ENCODE results near the gene OR56A1. TPM values are rescaled to one million over a fixed set of nuclear protein-coding genes. Genes with fewer than 3 reads are reported as not detected.
"Not testable (repeated sequence)": the region's sequence is repeated elsewhere in the genome, so short reads cannot be mapped to it uniquely, and the experiment has no call there.

OR56A1 gene
- polyA plus RNA-seq = not detected

- no peak within 1 kb of the TSS for H3K27ac Mint-ChIP-seq
- no peaks in the 10 kb centered on the region for H3K4me1 Mint-ChIP-seq
- H3K9me3 Mint-ChIP-seq = no peaks in the 10 kb centered on the region
- no peaks in the 10 kb centered on the region for H3K27me3 Mint-ChIP-seq
- H3K4me3 Mint-ChIP-seq = no peak within 1 kb of the TSS
- no peaks in the 10 kb centered on the region for H3K36me3 Mint-ChIP-seq
Observed at GRCh38 chr11:6030708-6031405, at the start of gene OR56A1. Gene OR56A1, minus strand, starts transcription at chr11:6030758. Its CDS starts 3,066 bp downstream, at chr11:6027692.

GRCh38 chr11:6079463-6079862, 48.9 kb upstream of the OR56A1 start:
- H3K36me3 Mint-ChIP-seq = no peaks in the 10 kb centered on the region
- H3K27ac Mint-ChIP-seq = no peak overlapping the region
- no peaks in the 10 kb centered on the region for H3K4me1 Mint-ChIP-seq
- no peak overlapping the region for H3K4me3 Mint-ChIP-seq
- peaks cover 7 to 23% (median 10%) of the 10 kb centered on the region in 3 donors for H3K9me3 Mint-ChIP-seq
- peaks cover 2% of the 10 kb centered on the region for H3K27me3 Mint-ChIP-seq

GRCh38 chr11:6077723-6078122, 47.2 kb upstream of the OR56A1 start:
- Mint-ChIP-seq H3K4me3 (peak overlapping the region in 2 of 4 donors; percentile 49 to 50), H3K9me3 (peaks cover 4 to 19% (median 10%) of the 10 kb centered on the region in 3 donors), H3K4me1 (no peaks in the 10 kb centered on the region), H3K36me3 (no peaks in the 10 kb centered on the region), H3K27ac (no peak overlapping the region), H3K27me3 (peaks cover 2% of the 10 kb centered on the region)

- H3K4me1 Mint-ChIP-seq, H3K27me3 Mint-ChIP-seq, H3K27ac Mint-ChIP-seq, H3K4me3 Mint-ChIP-seq, H3K36me3 Mint-ChIP-seq: not testable (repeated sequence)
- H3K9me3 Mint-ChIP-seq = peaks cover 4 to 14% (median 7%) of the 10 kb centered on the region in 3 donors
Observed at GRCh38 chr11:6076443-6076842, 45.9 kb upstream of the OR56A1 start.

- no peak overlapping the region for H3K4me3 Mint-ChIP-seq
- no peaks in the 10 kb centered on the region for H3K4me1 Mint-ChIP-seq
- no peaks in the 10 kb centered on the region for H3K36me3 Mint-ChIP-seq
- peaks cover 0 to 1% (median 1%) of the 10 kb centered on the region in 3 donors for H3K9me3 Mint-ChIP-seq
- no peak overlapping the region for H3K27ac Mint-ChIP-seq
- H3K27me3 Mint-ChIP-seq = peaks cover 1% of the 10 kb centered on the region
Observed at GRCh38 chr11:6067502-6067901, 36.9 kb upstream of the OR56A1 start.

- H3K27me3 Mint-ChIP-seq = peaks cover 3% of the 10 kb centered on the region
- no peak overlapping the region for H3K27ac Mint-ChIP-seq
- H3K9me3 Mint-ChIP-seq = peaks cover 0 to 1% (median 0%) of the 10 kb centered on the region in 3 donors
- peaks cover 2% of the 10 kb centered on the region for H3K36me3 Mint-ChIP-seq
- H3K4me3 Mint-ChIP-seq = no peak overlapping the region
- no peaks in the 10 kb centered on the region for H3K4me1 Mint-ChIP-seq
Observed at GRCh38 chr11:6062691-6063358, 32.3 kb upstream of the OR56A1 start.

- peaks cover 3% of the 10 kb centered on the region for H3K27me3 Mint-ChIP-seq
Observed at GRCh38 chr11:6061475-6061874, 30.9 kb upstream of the OR56A1 start.

GRCh38 chr11:6057452-6057851, 26.9 kb upstream of the OR56A1 start:
- Mint-ChIP-seq H3K27me3 (peaks cover 3% of the 10 kb centered on the region), H3K4me1 (no peaks in the 10 kb centered on the region), H3K9me3 (no peaks in the 10 kb centered on the region), H3K27ac (no peak overlapping the region), H3K36me3 (peaks cover 2% of the 10 kb centered on the region), H3K4me3 (no peak overlapping the region)

More at GRCh38 chr11:6061475-6061874, 30.9 kb upstream of the OR56A1 start:
- Mint-ChIP-seq H3K36me3 (peaks cover 2% of the 10 kb centered on the region), H3K27ac (no peak overlapping the region), H3K4me3 (no peak overlapping the region), H3K4me1 (no peaks in the 10 kb centered on the region), H3K9me3 (no peaks in the 10 kb centered on the region)

GRCh38 chr11:6055569-6055968, 25.0 kb upstream of the OR56A1 start:
- Mint-ChIP-seq H3K9me3 (no peaks in the 10 kb centered on the region), H3K27me3 (peaks cover 4% of the 10 kb centered on the region), H3K27ac (no peak overlapping the region), H3K36me3 (peaks cover 2% of the 10 kb centered on the region), H3K4me1 (no peaks in the 10 kb centered on the region), H3K4me3 (no peak overlapping the region)

- H3K27ac Mint-ChIP-seq = no peak overlapping the region
- H3K4me3 Mint-ChIP-seq = no peak overlapping the region
- no peaks in the 10 kb centered on the region for H3K36me3 Mint-ChIP-seq
- H3K27me3 Mint-ChIP-seq = peaks cover 5% of the 10 kb centered on the region
- no peaks in the 10 kb centered on the region for H3K9me3 Mint-ChIP-seq
- no peaks in the 10 kb centered on the region for H3K4me1 Mint-ChIP-seq
Observed at GRCh38 chr11:6052374-6052773, 21.8 kb upstream of the OR56A1 start.

- Mint-ChIP-seq H3K36me3 (peaks cover 2% of the 10 kb centered on the region), H3K9me3 (no peaks in the 10 kb centered on the region), H3K4me1 (no peaks in the 10 kb centered on the region), H3K4me3 (no peak overlapping the region), H3K27ac (no peak overlapping the region), H3K27me3 (peaks cover 7% of the 10 kb centered on the region)
Observed at GRCh38 chr11:6040874-6041273, 10.3 kb upstream of the OR56A1 start.

GRCh38 chr11:6027501-6027900, 3.1 kb downstream of the OR56A1 start:
- Mint-ChIP-seq H3K4me1 (no peaks in the 10 kb centered on the region), H3K4me3 (no peak overlapping the region), H3K27me3 (peaks cover 1% of the 10 kb centered on the region), H3K27ac (no peak overlapping the region), H3K9me3 (no peaks in the 10 kb centered on the region), H3K36me3 (no peaks in the 10 kb centered on the region)

GRCh38 chr11:6025056-6025455, 5.5 kb downstream of the OR56A1 start:
- Mint-ChIP-seq H3K27ac (no peak overlapping the region), H3K4me3 (no peak overlapping the region), H3K27me3 (peaks cover 1% of the 10 kb centered on the region), H3K9me3 (no peaks in the 10 kb centered on the region), H3K4me1 (no peaks in the 10 kb centered on the region), H3K36me3 (no peaks in the 10 kb centered on the region)

GRCh38 chr11:6022956-6023355, 7.6 kb downstream of the OR56A1 start:
- Mint-ChIP-seq H3K9me3 (no peaks in the 10 kb centered on the region), H3K27me3 (peaks cover 3% of the 10 kb centered on the region), H3K27ac (no peak overlapping the region), H3K4me3 (no peak overlapping the region), H3K36me3 (no peaks in the 10 kb centered on the region), H3K4me1 (no peaks in the 10 kb centered on the region)

GRCh38 chr11:6013042-6013441, 17.5 kb downstream of the OR56A1 start:
- Mint-ChIP-seq H3K9me3 (peaks cover 0 to 4% (median 0%) of the 10 kb centered on the region in 3 donors), H3K4me1 (no peaks in the 10 kb centered on the region), H3K27me3 (peaks cover 8% of the 10 kb centered on the region), H3K4me3 (no peak overlapping the region), H3K36me3 (peaks cover 3% of the 10 kb centered on the region), H3K27ac (no peak overlapping the region)
